Activated CD4-positive, CD25-positive, alpha-beta regulatory T cell treated with anti-CD3 and anti-CD28 coated beads, Interleukin-2, amount 50 U/mL, for 72 hours (primary cell): ENCODE data around the gene DYNC1I1.
"Not testable (repeated sequence)": the region's sequence is repeated elsewhere in the genome, so short reads cannot be mapped to it uniquely, and the experiment has no call there.

Experiments
- DNase-seq: peaks from one replicate; pipeline ENCODE4 v3.0.0; 2021

The DYNC1I1 gene

GRCh38 chr7:95916573-95917297, 144.4 kb downstream of the DYNC1I1 start:
- peak; percentile 72 for DNase-seq

DNA sequence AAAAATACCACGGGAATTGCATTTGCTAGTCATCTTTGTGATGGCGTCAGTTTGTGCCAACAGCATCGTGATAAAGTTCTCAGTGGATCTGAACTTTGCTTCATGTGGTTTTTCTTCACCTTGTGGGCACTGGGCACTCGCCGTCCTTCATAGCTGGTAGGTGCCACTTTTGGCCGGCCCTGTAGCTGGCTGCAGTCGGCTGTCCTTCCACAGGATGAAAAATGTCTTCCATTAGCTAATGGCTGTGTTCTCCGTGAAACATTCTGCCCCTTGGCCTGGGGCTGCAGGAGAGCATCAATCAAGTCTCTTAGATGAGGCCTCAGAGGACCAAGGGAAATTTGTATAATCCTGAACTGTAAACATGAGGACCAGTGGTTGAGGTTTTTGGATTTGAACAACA, 145.3 kb downstream of the DYNC1I1 start:
- DNase-seq, result no peak

DNA sequence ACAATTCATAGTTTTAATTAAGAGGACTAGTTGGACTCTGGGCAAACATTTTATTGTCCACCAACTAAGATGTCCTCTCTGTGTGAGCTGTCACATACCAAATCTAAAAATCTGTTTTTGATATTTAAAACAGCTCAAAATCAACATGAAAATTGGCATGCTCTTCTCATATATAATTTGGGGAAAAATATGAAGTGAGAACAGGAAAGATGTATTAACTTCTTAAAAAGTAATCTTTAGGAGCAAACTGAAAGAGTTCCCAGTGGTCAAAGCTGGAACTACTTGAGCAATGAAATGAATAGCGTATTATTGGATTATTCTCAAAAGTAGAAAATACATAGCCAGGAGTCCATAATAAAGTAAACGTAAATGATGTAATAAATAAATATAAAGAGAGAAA, 147.2 kb downstream of the DYNC1I1 start:
- no peak for DNase-seq

DNA sequence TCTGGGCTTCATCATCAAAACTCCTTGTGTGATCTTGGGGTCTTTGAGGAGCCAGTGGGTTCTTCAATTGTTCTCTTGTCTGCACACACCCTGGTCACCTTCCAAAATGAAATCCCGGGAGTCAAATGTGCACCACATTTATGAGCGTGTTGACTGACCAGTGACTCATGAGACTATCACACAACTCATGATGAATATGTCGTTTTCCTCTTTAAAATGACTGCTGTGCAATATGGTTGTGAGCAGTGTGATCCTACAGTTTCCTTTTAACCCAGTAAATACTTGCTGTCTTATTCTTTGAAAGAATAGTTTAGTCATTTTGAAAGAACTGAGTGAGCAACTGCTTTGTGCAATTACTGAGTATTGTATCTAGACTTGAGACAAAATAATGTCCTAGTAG, 149.2 kb downstream of the DYNC1I1 start:
- DNase-seq, result no peak

DNA sequence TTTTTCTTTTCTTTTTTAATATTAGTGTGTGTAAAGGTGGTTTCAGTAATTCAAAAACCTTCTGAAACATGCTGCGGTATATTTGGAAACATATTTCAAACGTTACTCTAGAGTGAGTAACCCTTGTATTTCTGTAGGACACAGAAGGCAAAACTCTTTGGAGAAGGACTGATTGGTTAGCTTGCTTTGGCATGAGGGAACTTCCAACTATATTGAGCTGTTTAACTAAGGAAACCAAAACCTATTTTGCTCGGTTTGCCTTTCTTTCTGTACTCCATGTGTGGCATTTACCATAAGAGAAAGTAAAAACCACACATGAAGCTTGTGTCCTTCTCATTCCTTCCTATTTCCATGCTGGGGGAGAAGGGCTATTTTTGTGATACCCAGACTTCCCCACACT, 149.8 kb downstream of the DYNC1I1 start:
- no peak for DNase-seq

DNA sequence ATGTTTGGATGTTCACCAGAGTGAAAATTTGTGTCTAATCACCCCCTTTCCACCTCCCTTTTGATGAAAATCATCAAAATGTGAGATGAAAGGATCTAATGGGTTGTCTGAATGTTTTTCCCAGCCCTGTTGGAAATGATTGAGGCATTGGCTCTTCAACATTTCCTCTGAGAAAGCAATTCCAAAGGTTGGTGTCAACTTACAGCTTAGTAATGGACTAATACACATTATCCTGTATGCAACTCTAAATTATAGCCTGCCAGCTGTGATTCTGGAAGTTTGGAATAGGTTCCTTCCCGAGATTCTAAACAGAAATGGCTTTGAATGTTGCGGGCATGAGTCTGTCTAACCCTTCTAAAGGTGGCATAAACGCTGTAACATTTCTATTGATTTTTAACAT, 152.9 kb downstream of the DYNC1I1 start:
- no peak for DNase-seq

- no peak for DNase-seq
These were observed 153.6 kb downstream of the DYNC1I1 start for GRCh38 chr7:95925971-95926370.

DNA sequence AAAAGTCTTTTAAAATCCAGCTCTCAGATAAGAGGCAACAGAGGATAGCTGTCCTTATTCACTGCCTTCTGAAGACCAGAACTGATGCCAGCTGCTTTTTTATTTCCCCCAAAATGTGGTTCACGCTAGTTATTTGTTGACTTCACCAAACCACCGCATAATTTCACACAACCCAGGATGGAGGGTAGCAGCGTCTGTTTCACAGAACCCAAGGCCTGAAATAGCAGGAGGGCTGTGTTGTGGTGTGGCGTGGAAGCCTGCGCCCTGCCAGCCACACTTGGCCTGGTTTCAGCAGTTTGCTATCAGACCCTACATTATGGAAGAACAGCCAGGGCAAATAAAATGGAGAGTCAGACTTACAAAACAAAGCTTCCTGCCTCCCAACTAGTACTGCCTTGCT, 155.4 kb downstream of the DYNC1I1 start:
- no peak for DNase-seq

GRCh38 chr7:95929710-95930280, 157.4 kb downstream of the DYNC1I1 start:
- DNase-seq, result no peak

- DNase-seq, result no peak
These were observed 159.3 kb downstream of the DYNC1I1 start for GRCh38 chr7:95931460-95932232.

- DNase-seq, result no peak
These were observed 161.3 kb downstream of the DYNC1I1 start for GRCh38 chr7:95933618-95934017.

DNA sequence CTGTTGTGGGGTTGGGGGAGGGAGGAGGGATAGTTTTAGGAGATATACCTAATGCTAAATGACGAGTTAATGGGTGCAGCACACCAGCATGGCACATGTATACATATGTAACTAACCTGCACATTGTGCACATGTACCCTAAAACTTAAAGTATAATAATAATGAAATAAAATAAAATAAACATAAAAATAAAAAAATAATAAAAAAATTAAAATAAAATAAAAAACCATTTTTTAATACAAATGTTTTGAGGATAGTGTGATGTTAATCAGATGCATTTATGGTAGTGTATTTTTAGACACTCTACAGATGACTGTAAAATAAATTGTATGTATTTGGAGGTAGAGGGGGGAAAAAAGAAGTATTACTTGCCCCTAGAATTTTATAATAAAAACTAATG, 172.5 kb downstream of the DYNC1I1 start:
- not testable (repeated sequence) for DNase-seq

- DNase-seq, result no peak
These were observed 178.3 kb downstream of the DYNC1I1 start for GRCh38 chr7:95950698-95951097.

- DNase-seq, result no peak
These were observed 179.2 kb downstream of the DYNC1I1 start for GRCh38 chr7:95951531-95951930.

GRCh38 chr7:95951997-95952795, 179.8 kb downstream of the DYNC1I1 start:
- DNase-seq, result no peak

DNA sequence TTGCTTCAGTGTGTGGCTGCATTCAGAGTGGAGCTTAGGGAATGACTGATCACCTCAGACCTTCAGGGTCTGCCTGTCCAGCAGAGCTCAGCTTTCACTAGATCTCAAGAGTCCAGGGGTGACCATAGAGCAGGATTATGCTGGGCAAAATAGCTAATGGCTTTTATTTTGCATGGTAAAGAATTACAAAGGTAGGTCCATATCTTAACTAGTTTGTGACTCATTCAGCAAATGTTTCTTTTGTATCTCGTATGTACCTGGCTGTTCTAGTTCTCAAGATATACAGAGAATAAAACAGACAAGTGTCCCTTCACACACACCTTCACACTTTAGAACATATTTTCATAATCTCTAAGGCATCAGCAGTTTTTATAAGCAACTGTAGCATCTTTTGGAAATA, 180.5 kb downstream of the DYNC1I1 start:
- no peak for DNase-seq

- DNase-seq, result no peak
These were observed 183.4 kb downstream of the DYNC1I1 start for GRCh38 chr7:95955748-95956147.

DNA sequence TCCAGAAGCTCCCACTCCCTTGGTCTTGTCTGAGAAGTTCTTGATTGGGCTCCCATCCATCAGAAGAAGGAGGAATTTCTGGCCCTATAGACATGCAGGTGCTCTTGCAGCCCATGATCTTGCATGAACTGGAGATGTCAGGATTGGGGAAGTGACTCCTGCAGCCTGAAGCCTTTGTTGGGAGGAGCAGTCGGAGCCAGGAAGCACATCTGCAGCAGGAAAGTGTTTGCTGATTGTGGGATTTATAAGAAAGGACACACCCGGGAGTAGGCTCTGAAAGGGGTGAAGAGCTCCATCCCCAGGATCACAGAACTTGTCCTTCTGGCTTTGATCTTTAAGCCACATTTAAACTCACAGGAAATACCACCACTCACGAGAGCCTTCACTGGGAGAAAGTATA, 185.2 kb downstream of the DYNC1I1 start:
- no peak for DNase-seq

- DNase-seq, result no peak
These were observed 188.4 kb downstream of the DYNC1I1 start for GRCh38 chr7:95960706-95961244.

GRCh38 chr7:95963446-95963990, 191.2 kb downstream of the DYNC1I1 start:
- DNase-seq, result no peak

GRCh38 chr7:95971716-95972115, 199.4 kb downstream of the DYNC1I1 start:
- DNase-seq, result no peak

DNA sequence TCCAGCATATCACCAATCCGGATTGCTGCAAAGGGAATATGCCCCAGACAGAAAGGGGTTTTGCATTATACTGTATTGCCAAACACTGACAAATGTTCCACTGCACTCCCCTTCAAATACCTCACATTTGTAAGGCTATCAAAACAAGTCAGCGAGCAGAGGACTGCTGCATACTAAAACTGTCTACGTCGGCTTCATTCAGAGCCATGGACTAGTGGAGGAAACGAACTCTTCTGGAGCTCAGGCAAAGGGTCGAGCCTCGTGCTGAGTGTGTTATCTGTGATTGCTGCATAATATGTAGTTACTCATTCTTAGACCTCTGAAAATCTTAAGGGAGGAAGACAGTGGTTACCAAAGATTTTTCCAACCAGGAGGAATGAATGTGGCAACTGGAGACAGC, 200.2 kb downstream of the DYNC1I1 start:
- DNase-seq, result no peak

DNA sequence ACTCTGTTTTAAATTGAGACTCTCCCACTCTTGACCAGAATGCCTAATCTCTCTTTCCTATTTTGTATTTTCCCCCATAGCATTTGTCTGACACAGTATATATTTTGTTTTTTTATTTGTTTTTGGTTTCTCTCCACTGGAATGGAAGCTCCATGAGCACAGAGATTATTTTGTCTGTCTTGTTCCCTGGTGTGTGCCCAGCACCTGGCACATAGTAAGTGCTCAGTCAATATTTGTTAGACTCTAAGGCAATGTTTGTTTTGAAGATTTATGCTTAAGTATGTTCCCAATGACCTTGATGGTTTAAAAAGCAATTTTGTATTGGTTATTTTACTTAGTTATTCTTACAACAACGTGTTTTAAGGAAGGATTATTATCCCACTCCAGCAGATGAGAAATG, 201.8 kb downstream of the DYNC1I1 start:
- DNase-seq, result no peak
